Activated CD8-positive, alpha-beta memory T cell treated with anti-CD3 and anti-CD28 coated beads, Interleukin-2, amount 10 ng/mL, durations not matched to agents 7 days and 5 days (primary cell): ENCODE results near the gene CCR8. TPM values are rescaled to one million over a fixed set of nuclear protein-coding genes. Genes with fewer than 3 reads are reported as not detected.
"Not testable (repeated sequence)": the region's sequence is repeated elsewhere in the genome, so short reads cannot be mapped to it uniquely, and the experiment has no call there.

ENCODE experiments used
- ATAC-seq: fragments of 150-1000 bp; cut with Tn5 transposase; one replicate; pipeline ENCODE4 v1.10.0; 2021; ENCODE audit warnings: moderate library complexity
- CTCF ChIA-PET: fragments of 350-600 bp; sonication (Branson Sonifier 250); formaldehyde crosslinking; loops from one replicate; lab custom pipeline; 2021; ENCODE audit warnings: antibody characterized with exemption; lab: Charles Lee
- DNase-seq: peaks from one replicate; pipeline ENCODE4 v3.0.0-alpha.2; 2020
- H3K27ac Mint-ChIP-seq: one replicate; pipeline ENCODE4 v1.8.0; 2021; ENCODE audit warnings: mild to moderate bottlenecking, mixed read lengths
- H3K27me3 Mint-ChIP-seq: one replicate; pipeline ENCODE4 v1.8.0; 2021; ENCODE audit warnings: mixed read lengths
- H3K36me3 Mint-ChIP-seq: one replicate; pipeline ENCODE4 v1.8.0; 2021; ENCODE audit warnings: mild to moderate bottlenecking, mixed read lengths
- H3K4me1 Mint-ChIP-seq: one replicate; pipeline ENCODE4 v1.8.0; 2021; ENCODE audit warnings: mixed read lengths
- H3K4me3 Mint-ChIP-seq: one replicate; pipeline ENCODE4 v1.8.0; 2021; ENCODE audit warnings: mild to moderate bottlenecking, moderate library complexity, mixed read lengths
- H3K9me3 Mint-ChIP-seq: one replicate; pipeline ENCODE4 v1.8.0; 2022; ENCODE audit warnings: low read depth, mixed read lengths
- total RNA-seq, 2 experiments: library from RNA; stranded (reverse); gene quantifications; one replicate each; pipeline ENCODE4 v1.2.3, GENCODE V29; 2021

CCR8 gene
- total RNA-seq, 2 experiments from 2014 or later, result 3.7 to 47.6 TPM

DNA sequence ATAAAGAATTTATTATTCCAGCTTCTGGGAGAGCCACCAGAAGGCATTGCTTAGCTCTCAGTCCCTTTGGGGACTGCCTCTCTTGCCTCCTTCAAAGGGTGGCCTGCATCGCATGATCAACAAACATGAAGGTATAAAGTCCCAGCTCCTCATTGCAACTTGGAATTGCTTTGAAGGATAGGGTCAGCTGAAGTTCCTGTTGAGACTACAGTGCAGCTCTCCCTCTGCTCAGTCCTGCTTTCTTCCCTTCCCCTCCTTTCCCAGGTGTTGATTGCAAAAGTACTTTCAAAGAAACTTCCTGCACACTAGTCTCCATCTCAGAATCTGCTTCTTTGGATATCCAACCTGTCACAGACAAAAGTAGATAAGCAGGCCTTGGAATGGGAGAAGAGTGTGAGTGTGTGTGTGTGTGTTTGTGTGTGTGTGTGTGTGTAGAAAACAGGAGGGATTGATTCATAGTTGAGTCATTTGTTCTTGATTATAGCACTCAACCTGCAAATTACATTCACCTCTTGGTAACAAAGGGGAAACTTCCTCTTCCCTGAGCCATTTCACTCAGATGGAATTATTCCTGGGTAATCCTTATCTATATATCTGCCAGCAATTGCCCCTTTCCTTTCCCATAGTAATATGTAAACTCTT lies 13.7 kb downstream of the CCR8 start:
- Mint-ChIP-seq H3K27ac (no peak overlapping the region), H3K36me3 (peaks cover 7% of the 10 kb centered on the region), H3K9me3 (no peaks in the 10 kb centered on the region), H3K4me3 (no peak overlapping the region), H3K27me3 (no peaks in the 10 kb centered on the region), H3K4me1 (peaks cover 42% of the 10 kb centered on the region)
- ATAC-seq (no peak), DNase-seq (no peak)
- CTCF ChIA-PET, result interaction anchor here (1.8 kb wide), 1 partner anchor 55 kb away, joined by 4 read pairs; no protein-coding TSS in a partner anchor

DNA sequence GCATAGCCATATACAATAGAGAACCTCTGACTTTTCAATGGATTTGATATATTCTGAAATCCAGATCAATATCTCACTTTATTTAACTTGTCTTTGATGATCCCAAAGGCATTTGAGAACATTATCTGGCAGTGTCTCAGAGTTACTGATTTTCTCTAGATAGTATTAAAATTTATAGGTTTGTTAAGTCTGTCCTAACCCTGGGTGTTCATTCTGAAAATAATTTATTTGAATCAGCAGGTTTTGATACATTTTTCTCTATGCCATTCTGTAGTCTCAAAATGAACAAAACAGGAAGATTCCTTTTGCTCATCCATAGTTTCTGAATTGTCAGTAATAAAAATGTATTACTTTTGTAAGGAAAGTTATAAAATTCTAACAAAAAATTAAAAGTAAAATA lies 14.3 kb downstream of the CCR8 start:
- no peak for ATAC-seq
- no peaks in the 10 kb centered on the region for H3K9me3 Mint-ChIP-seq
- H3K4me3 Mint-ChIP-seq, result no peak overlapping the region
- peaks cover 42% of the 10 kb centered on the region for H3K4me1 Mint-ChIP-seq
- H3K27ac Mint-ChIP-seq, result no peak overlapping the region
- H3K36me3 Mint-ChIP-seq, result peaks cover 7% of the 10 kb centered on the region
- CTCF ChIA-PET, result no interaction called here
- no peaks in the 10 kb centered on the region for H3K27me3 Mint-ChIP-seq
- DNase-seq, result no peak

GRCh38 chr3:39344746-39345344 lies 15.3 kb downstream of the CCR8 start:
- Mint-ChIP-seq H3K4me3 (no peak overlapping the region), H3K4me1 (peaks cover 42% of the 10 kb centered on the region), H3K27me3 (no peaks in the 10 kb centered on the region), H3K9me3 (no peaks in the 10 kb centered on the region), H3K27ac (no peak overlapping the region), H3K36me3 (peaks cover 5% of the 10 kb centered on the region)
- no peak for ATAC-seq
- CTCF ChIA-PET, result interaction anchor here (1.0 to 1.4 kb wide), 2 partner anchors 14 to 19 kb away, joined by 3 to 7 read pairs; no protein-coding TSS in a partner anchor
- no peak for DNase-seq

- CTCF ChIA-PET, result interaction anchor here (0.7 to 2.4 kb wide), 12 partner anchors 13 to 464 kb away, joined by 3 to 7 read pairs (median 3); no protein-coding TSS in a partner anchor
- Mint-ChIP-seq H3K36me3 (peaks cover 2% of the 10 kb centered on the region), H3K4me1 (peaks cover 42% of the 10 kb centered on the region), H3K27ac (peak overlapping the region; percentile 54), H3K9me3 (no peaks in the 10 kb centered on the region), H3K4me3 (no peak overlapping the region), H3K27me3 (no peaks in the 10 kb centered on the region)
- ATAC-seq (peak; percentile 83), DNase-seq (no peak)
Measured at GRCh38 chr3:39346785-39347585, 17.5 kb downstream of the CCR8 start.

- Mint-ChIP-seq H3K9me3 (no peaks in the 10 kb centered on the region), H3K27ac (no peak overlapping the region), H3K36me3 (peaks cover 5% of the 10 kb centered on the region), H3K4me1 (peaks cover 42% of the 10 kb centered on the region), H3K27me3 (no peaks in the 10 kb centered on the region), H3K4me3 (no peak overlapping the region)
- CTCF ChIA-PET, result interaction anchor here (0.7 to 2.4 kb wide), 5 partner anchors 14 to 59 kb away, joined by 3 to 7 read pairs (median 3); no protein-coding TSS in a partner anchor
- no peak for ATAC-seq
- DNase-seq, result no peak
Measured at GRCh38 chr3:39347586-39347876, 18.0 kb downstream of the CCR8 start.

- Mint-ChIP-seq H3K36me3 (peaks cover 5% of the 10 kb centered on the region), H3K27me3 (no peaks in the 10 kb centered on the region), H3K27ac (no peak overlapping the region), H3K4me1 (peaks cover 31% of the 10 kb centered on the region), H3K9me3 (no peaks in the 10 kb centered on the region), H3K4me3 (no peak overlapping the region)
- CTCF ChIA-PET, result interaction anchor here (0.7 to 1.0 kb wide), 3 partner anchors 9 to 12 kb away, joined by 3 to 4 read pairs (median 4); no protein-coding TSS in a partner anchor
- no peak for ATAC-seq
- no peak for DNase-seq
Measured at GRCh38 chr3:39349080-39349479, 19.6 kb downstream of the CCR8 start.

DNA sequence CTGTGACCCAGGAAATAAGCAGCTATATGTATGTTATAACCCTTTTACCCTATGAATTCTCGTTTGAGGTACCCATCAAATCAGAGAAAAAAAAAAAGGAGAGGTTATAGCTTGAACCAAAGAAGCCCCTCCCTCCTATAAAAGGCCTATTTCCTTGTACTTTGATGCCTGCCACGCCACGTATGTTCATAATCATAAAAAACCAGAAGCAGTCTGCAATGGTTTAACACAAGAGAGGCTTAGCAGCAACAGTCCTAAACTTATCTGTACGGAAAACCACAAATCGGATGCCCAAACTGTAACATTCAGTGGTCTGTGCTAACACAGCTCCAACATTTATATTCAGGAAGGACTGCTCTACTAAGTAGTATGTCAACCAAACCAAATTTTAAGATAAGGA lies 21.2 kb downstream of the CCR8 start:
- DNase-seq (no peak), ATAC-seq (no peak)
- CTCF ChIA-PET, result interaction anchor here (0.7 to 1.3 kb wide), 3 partner anchors 11 to 28 kb away, joined by 3 to 4 read pairs (median 3); no protein-coding TSS in a partner anchor
- peaks cover 27% of the 10 kb centered on the region for H3K4me1 Mint-ChIP-seq
- peak overlapping the region; percentile 26 for H3K27ac Mint-ChIP-seq
- no peak overlapping the region for H3K4me3 Mint-ChIP-seq
- H3K36me3 Mint-ChIP-seq, result peaks cover 8% of the 10 kb centered on the region
- no peaks in the 10 kb centered on the region for H3K9me3 Mint-ChIP-seq
- peaks cover 8% of the 10 kb centered on the region for H3K27me3 Mint-ChIP-seq

GRCh38 chr3:39351134-39351533 lies 21.6 kb downstream of the CCR8 start:
- CTCF ChIA-PET, result interaction anchor here (0.6 to 1.3 kb wide), 4 partner anchors 10 to 59 kb away, joined by 3 to 4 read pairs (median 3); no protein-coding TSS in a partner anchor
- not testable (repeated sequence) for H3K27me3 Mint-ChIP-seq, DNase-seq, H3K4me3 Mint-ChIP-seq, H3K27ac Mint-ChIP-seq, H3K36me3 Mint-ChIP-seq, H3K9me3 Mint-ChIP-seq, ATAC-seq
- H3K4me1 Mint-ChIP-seq, result peaks cover 24% of the 10 kb centered on the region

DNA sequence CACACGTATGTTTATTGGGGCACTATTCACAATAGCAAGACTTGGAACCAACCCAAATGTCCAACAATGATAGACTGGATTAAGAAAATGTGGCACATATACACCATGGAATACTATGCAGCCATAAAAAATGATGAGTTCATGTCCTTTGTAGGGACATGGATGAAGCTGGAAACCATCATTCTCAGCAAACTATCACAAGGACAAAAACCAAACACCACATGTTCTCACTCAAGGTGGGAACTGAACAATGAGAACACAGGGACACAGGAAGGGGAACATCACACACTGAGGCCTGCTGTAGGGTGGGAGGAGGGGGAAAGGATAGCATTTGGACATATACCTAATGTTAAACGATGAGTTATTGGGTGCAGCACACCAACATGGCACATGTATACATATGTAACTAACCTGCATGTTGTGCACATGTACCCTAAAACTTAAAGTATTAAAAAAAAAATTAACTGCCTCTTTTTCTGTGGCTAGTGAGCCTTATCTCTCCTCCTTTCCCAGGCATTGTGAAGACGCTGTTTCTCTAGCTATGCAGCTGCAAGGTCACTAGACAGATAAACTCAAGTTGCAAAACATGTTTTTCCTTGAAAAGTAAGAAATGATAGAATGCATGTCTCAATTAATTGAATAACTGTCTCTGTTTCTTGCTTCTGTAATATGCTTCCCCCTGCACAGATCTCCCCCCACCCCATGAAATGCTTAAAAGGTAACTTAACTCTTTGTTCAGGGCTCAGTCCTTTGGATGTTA lies 23.8 kb downstream of the CCR8 start:
- H3K9me3 Mint-ChIP-seq, DNase-seq, H3K4me3 Mint-ChIP-seq, H3K27ac Mint-ChIP-seq, CTCF ChIA-PET, H3K27me3 Mint-ChIP-seq, ATAC-seq, H3K36me3 Mint-ChIP-seq: not testable (repeated sequence)
- peaks cover 18% of the 10 kb centered on the region for H3K4me1 Mint-ChIP-seq

- peak overlapping the region; percentile 47 for H3K27ac Mint-ChIP-seq
- H3K27me3 Mint-ChIP-seq, result peaks cover 8% of the 10 kb centered on the region
- H3K36me3 Mint-ChIP-seq, result peaks cover 14% of the 10 kb centered on the region
- H3K9me3 Mint-ChIP-seq, result peaks cover 1% of the 10 kb centered on the region
- H3K4me3 Mint-ChIP-seq, result no peak overlapping the region
- ATAC-seq, result no peak
- CTCF ChIA-PET, result interaction anchor here (0.6 to 2.0 kb wide), 5 partner anchors 9 to 66 kb away, joined by 3 to 7 read pairs (median 3); no protein-coding TSS in a partner anchor
- DNase-seq, result no peak
- H3K4me1 Mint-ChIP-seq, result peaks cover 59% of the 10 kb centered on the region
Measured at GRCh38 chr3:39358333-39358732, 28.8 kb downstream of the CCR8 start.

DNA sequence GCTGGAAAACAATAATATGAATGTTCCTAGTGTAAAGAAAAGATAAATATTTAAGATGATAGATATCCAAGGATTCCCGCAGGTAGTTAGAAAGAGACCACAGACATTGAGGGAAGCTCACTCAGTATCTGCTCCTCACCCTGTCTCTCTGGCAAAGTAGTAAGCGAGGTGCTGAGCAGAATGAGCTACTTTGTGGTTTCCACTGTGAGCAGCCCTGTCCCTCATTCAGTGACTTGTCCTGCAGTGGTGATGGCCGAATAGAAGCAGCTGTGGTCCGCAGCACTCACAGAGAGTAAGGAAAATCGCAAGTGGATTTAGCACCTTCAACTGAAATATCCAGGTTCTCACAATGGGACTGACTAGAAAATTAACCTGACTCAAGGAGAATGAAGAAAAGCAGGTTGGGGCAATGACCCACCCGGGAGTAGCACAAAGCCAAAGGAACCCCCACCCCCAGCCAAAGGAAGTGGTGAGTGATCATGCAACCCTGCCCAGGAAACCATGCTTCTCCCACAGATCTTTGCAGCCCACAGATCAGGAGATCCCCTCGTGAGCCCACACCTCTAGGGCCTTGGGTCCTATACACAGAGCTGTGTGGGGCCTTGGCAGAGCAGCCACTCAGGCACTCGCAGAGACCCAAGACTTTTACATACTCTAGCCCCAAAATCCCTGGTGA lies 31.9 kb downstream of the CCR8 start:
- Mint-ChIP-seq H3K27me3 (peaks cover 8% of the 10 kb centered on the region), H3K27ac (peak overlapping the region; percentile 83), H3K4me1 (peaks cover 57% of the 10 kb centered on the region), H3K36me3 (peaks cover 21% of the 10 kb centered on the region), H3K4me3 (peak overlapping the region; percentile 60), H3K9me3 (peaks cover 1% of the 10 kb centered on the region)
- CTCF ChIA-PET, result interaction anchor here (1.0 to 7.3 kb wide), 8 partner anchors 10 to 73 kb away, joined by 3 to 32 read pairs (median 4); no protein-coding TSS in a partner anchor
- peak; percentile 86 for DNase-seq
- peak; percentile 86 for ATAC-seq

DNA sequence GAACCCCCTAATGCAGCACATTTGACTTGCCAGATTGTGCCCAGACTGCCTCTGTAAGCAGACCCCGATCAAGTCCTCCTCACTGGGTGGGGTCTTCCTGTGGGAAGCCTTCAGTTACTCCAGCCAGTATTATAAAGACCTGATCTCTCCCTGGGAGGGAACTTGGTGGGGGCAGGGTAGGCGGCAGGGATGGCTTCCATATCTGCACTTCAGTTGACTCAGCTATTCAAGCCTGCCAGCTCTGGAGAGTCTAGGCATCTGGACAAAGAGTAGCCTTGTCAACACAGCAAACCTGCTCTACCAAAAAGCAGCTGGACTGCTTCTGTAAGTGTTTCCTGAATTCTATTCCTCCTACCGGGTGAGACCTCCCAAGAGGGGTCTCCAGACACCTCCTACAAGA lies 32.7 kb downstream of the CCR8 start:
- H3K27ac Mint-ChIP-seq, result peak overlapping the region; percentile 58
- H3K9me3 Mint-ChIP-seq, result peaks cover 1% of the 10 kb centered on the region
- DNase-seq (no peak), ATAC-seq (no peak)
- peaks cover 54% of the 10 kb centered on the region for H3K4me1 Mint-ChIP-seq
- H3K36me3 Mint-ChIP-seq, result peaks cover 21% of the 10 kb centered on the region
- CTCF ChIA-PET, result interaction anchor here (1.1 to 7.3 kb wide), 4 partner anchors 12 to 70 kb away, joined by 3 to 32 read pairs (median 6); no protein-coding TSS in a partner anchor
- no peak overlapping the region for H3K4me3 Mint-ChIP-seq
- peaks cover 8% of the 10 kb centered on the region for H3K27me3 Mint-ChIP-seq
